Head of caudate nucleus (tissue), 42 donors: ENCODE data around the gene ARGLU1.

Experiments
- DNase-seq, 42 donors: peaks; one replicate each; pipeline versions ENCODE4 v3.0.0 to v3.0.0-alpha.2; 2020 to 2021; ENCODE audit warnings: mixed read lengths in 7 of 42
- intact Hi-C: fragments of 100-400 bp; cut with DNase I; formaldehyde crosslinking; loops from one replicate; pipeline ENCODE4 v1.15.0; 2022

Gene ARGLU1

GRCh38 chr13:106514928-106515634, 52.9 kb downstream of the ARGLU1 start:
- DNase-seq, result no peak
- intact Hi-C loops, result no loop called here

GRCh38 chr13:106513025-106513983, 54.6 kb downstream of the ARGLU1 start:
- intact Hi-C loops, result loop anchor here (1.0 kb wide), 1 partner anchor 16 kb away; no protein-coding TSS in a partner anchor
- no peak for DNase-seq

GRCh38 chr13:106507560-106508274, 60.2 kb downstream of the ARGLU1 start:
- DNase-seq, result peak in 16 of 42 donors; percentile 41 to 81 (median 52)
- intact Hi-C loops, result no loop called here

GRCh38 chr13:106506286-106506685, 61.7 kb downstream of the ARGLU1 start:
- intact Hi-C loops, result no loop called here
- DNase-seq, result no peak

- no peak for DNase-seq
- intact Hi-C loops, result no loop called here
Measured at GRCh38 chr13:106505732-106506131, 62.2 kb downstream of the ARGLU1 start.

GRCh38 chr13:106505295-106505694, 62.6 kb downstream of the ARGLU1 start:
- DNase-seq, result no peak
- intact Hi-C loops, result no loop called here

- no peak for DNase-seq
- intact Hi-C loops, result no loop called here
Measured at GRCh38 chr13:106503730-106504453, 64.0 kb downstream of the ARGLU1 start.

GRCh38 chr13:106503272-106503671, 64.7 kb downstream of the ARGLU1 start:
- no peak for DNase-seq
- intact Hi-C loops, result no loop called here

- no peak for DNase-seq
- intact Hi-C loops, result no loop called here
Measured at GRCh38 chr13:106500445-106500844, 67.5 kb downstream of the ARGLU1 start.

GRCh38 chr13:106499896-106500295, 68.0 kb downstream of the ARGLU1 start:
- no peak for DNase-seq
- intact Hi-C loops, result no loop called here

- DNase-seq, result no peak
- intact Hi-C loops, result no loop called here
Measured at GRCh38 chr13:106499113-106499512, 68.8 kb downstream of the ARGLU1 start.

GRCh38 chr13:106498571-106498970, 69.4 kb downstream of the ARGLU1 start:
- intact Hi-C loops, result no loop called here
- peak in 6 of 42 donors; percentile 37 to 58 (median 52) for DNase-seq

GRCh38 chr13:106498158-106498557, 69.8 kb downstream of the ARGLU1 start:
- intact Hi-C loops, result no loop called here
- no peak for DNase-seq

- intact Hi-C loops, result no loop called here
- no peak for DNase-seq
Measured at GRCh38 chr13:106497079-106497478, 70.9 kb downstream of the ARGLU1 start.

GRCh38 chr13:106496072-106496997, 71.6 kb downstream of the ARGLU1 start:
- intact Hi-C loops, result no loop called here
- no peak for DNase-seq

- intact Hi-C loops, result no loop called here
- DNase-seq, result no peak
Measured at GRCh38 chr13:106494936-106495335, 73.0 kb downstream of the ARGLU1 start.

GRCh38 chr13:106494506-106494905, 73.4 kb downstream of the ARGLU1 start:
- no peak for DNase-seq
- intact Hi-C loops, result no loop called here
